ENCODE data around the gene RSAD2. TPM values are rescaled to one million over a fixed set of nuclear protein-coding genes. Genes with fewer than 3 reads are reported as not detected.

Gene RSAD2
- total and polyA plus RNA-seq, 2 donors (not counting 3 experiments of a cell fraction or from before 2014, with no cell fraction given), result 0.03 to 0.18 TPM

DNA sequence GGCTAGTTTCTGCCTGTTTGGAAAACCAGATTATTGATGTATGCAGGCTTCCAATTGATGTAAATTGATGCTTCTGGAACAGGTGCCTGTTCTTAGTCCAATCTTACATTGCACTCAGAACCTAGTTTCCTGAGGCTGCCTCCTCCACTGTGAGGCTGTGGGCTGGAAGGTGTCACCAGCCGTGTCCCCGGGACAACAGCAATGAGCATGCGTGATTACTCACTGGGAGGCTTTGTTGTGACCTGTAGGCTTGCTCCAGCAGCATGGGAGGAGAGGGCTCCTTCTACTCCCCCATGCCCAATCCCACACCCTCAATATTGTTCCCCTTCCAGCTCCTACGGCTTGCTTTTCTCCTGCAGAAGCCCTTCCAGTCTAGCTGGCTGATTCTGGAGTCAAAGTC, 11.1 kb downstream of the RSAD2 start:
- FAIRE-seq, result no peak
- Histone ChIP-seq H3K4me1 (ENCODE audit: control insufficient read depth, extremely low read depth, insufficient read depth, low read length) (no peaks in the 10 kb centered on the region), H3K27me3 (ENCODE audit: control insufficient read depth in 2 of 2, insufficient read depth in 2 of 2, low read length in 2 of 2) (peaks cover 0 to under 1% of the 10 kb centered on the region in 2 experiments), H3K9me3 (replicated peaks; ENCODE audit: control insufficient read depth, insufficient read depth, low read length) (no peaks in the 10 kb centered on the region), H3K36me3 (ENCODE audit: control insufficient read depth in 2 of 2, extremely low read depth in 1 of 2, insufficient read depth in 2 of 2, low read length in 2 of 2) (no peaks in the 10 kb centered on the region), H2AFZ (ENCODE audit: low read depth, low read length) (no peak overlapping the region), H3K4me3 (replicated peaks in 1 of 3; ENCODE audit: insufficient read depth in 1 of 3, low read depth in 1 of 3, low read length in 3 of 3) (no peak overlapping the region), H3K9me1 (replicated peaks; ENCODE audit: control insufficient read depth, extremely low read depth, insufficient read depth, low read length) (no peaks in the 10 kb centered on the region), H3K79me2 (ENCODE audit: control insufficient read depth, insufficient read depth, low read length) (no peaks in the 10 kb centered on the region), H4K20me1 (replicated peaks; ENCODE audit: control insufficient read depth, extremely low read depth, insufficient read depth, low read length) (no peaks in the 10 kb centered on the region), H3K4me2 (ENCODE audit: insufficient read depth, low read length) (no peak overlapping the region), H3K27ac (ENCODE audit: insufficient read depth, low read depth, low read length) (no peak overlapping the region), H3K9ac (replicated peaks; ENCODE audit: extremely low read depth, insufficient read depth, low read length) (no peak overlapping the region)
- no TSS peak for BruUV-seq (replicated peaks)
- TF ChIP-seq, protein P1, sequence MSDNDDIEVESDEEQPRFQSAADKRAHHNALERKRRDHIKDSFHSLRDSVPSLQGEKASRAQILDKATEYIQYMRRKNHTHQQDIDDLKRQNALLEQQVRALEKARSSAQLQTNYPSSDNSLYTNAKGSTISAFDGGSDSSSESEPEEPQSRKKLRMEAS (IDR thresholded peaks at IDR 0.05; ENCODE audit: insufficient read depth, insufficient read length), result no peak
- TF ChIP-seq FOS (IDR thresholded peaks at IDR 0.05; ENCODE audit: borderline replicate concordance, insufficient read depth, low read length), result no peak
- no peak for TF ChIP-seq EZH2 (IDR thresholded peaks at IDR 0.05; ENCODE audit: borderline replicate concordance, low read depth, low read length, severe bottlenecking)
- TF ChIP-seq POLR2AphosphoS5 (IDR thresholded peaks at IDR 0.05; ENCODE audit: insufficient read depth, low read depth, low read length), result no peak
- TF ChIP-seq JUN (IDR thresholded peaks at IDR 0.05; ENCODE audit: borderline replicate concordance, insufficient read depth, insufficient read length, low read depth), result no peak
- TF ChIP-seq POLR2A (IDR thresholded peaks at IDR 0.05; ENCODE audit: low read depth, low read length), result no peak
- TF ChIP-seq, protein P2, sequence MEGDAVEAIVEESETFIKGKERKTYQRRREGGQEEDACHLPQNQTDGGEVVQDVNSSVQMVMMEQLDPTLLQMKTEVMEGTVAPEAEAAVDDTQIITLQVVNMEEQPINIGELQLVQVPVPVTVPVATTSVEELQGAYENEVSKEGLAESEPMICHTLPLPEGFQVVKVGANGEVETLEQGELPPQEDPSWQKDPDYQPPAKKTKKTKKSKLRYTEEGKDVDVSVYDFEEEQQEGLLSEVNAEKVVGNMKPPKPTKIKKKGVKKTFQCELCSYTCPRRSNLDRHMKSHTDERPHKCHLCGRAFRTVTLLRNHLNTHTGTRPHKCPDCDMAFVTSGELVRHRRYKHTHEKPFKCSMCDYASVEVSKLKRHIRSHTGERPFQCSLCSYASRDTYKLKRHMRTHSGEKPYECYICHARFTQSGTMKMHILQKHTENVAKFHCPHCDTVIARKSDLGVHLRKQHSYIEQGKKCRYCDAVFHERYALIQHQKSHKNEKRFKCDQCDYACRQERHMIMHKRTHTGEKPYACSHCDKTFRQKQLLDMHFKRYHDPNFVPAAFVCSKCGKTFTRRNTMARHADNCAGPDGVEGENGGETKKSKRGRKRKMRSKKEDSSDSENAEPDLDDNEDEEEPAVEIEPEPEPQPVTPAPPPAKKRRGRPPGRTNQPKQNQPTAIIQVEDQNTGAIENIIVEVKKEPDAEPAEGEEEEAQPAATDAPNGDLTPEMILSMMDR (IDR thresholded peaks at IDR 0.05; ENCODE audit: extremely low read depth in 1 of 2, insufficient read depth in 1 of 2, low read depth in 1 of 2, low read length in 2 of 2), result no peak
- no peak for TF ChIP-seq MYC (IDR thresholded peaks at IDR 0.05; ENCODE audit: low read depth, low read length)
- TF ChIP-seq GATA2 (IDR thresholded peaks at IDR 0.05; ENCODE audit: insufficient read depth, insufficient read length, low read depth, low read length), result no peak
- CTCF ChIA-PET, result interaction anchor here (1.5 kb wide), 1 partner anchor 8 kb away, joined by 10 read pairs; no protein-coding TSS in a partner anchor
- dilution Hi-C loops (cut with MboI; ENCODE audit: extremely low pct_ligation_motif_present, low sequenced_read_pairs) (no loop called here), intact Hi-C loops (cut with micrococcal nuclease) (no loop called here)
- no peak for DNase-seq (ENCODE audit: low read depth, low spot score)
- POLR2A ChIA-PET, result no interaction called here
